CD4-positive, alpha-beta T cell treated with Interleukin-6 at 100 ng/mL for 8 hours (primary cell): Measurements from ENCODE around the gene CYP3A7.
"Not testable (repeated sequence)": the region's sequence is repeated elsewhere in the genome, so short reads cannot be mapped to it uniquely, and the experiment has no call there.

Experiments
- DNase-seq: peaks from one replicate; pipeline ENCODE4 v3.0.0-alpha.2; 2020; ENCODE audit warnings: mixed read lengths, low spot score

CYP3A7 gene

GRCh38 chr7:99699946-99700345 is 35.0 kb downstream of the CYP3A7 start:
- no peak for DNase-seq

GRCh38 chr7:99698867-99699730 is 35.9 kb downstream of the CYP3A7 start:
- not testable (repeated sequence) for DNase-seq

- no peak for DNase-seq
Observed at GRCh38 chr7:99694912-99695304, 40.1 kb downstream of the CYP3A7 start.

GRCh38 chr7:99694201-99694911 is 40.6 kb downstream of the CYP3A7 start:
- DNase-seq = no peak

- DNase-seq = no peak
Observed at GRCh38 chr7:99693427-99694200, 41.4 kb downstream of the CYP3A7 start.

GRCh38 chr7:99693100-99693426 is 41.9 kb downstream of the CYP3A7 start:
- no peak for DNase-seq

GRCh38 chr7:99692563-99692962 is 42.4 kb downstream of the CYP3A7 start:
- not testable (repeated sequence) for DNase-seq

GRCh38 chr7:99691658-99692057 is 43.3 kb downstream of the CYP3A7 start:
- not testable (repeated sequence) for DNase-seq

GRCh38 chr7:99690918-99691317 is 44.1 kb downstream of the CYP3A7 start:
- not testable (repeated sequence) for DNase-seq

- DNase-seq = not testable (repeated sequence)
Observed at GRCh38 chr7:99685871-99686608, 49.0 kb downstream of the CYP3A7 start.

- DNase-seq = no peak
Observed at GRCh38 chr7:99685129-99685758, 49.8 kb downstream of the CYP3A7 start.

GRCh38 chr7:99679400-99680191 is 55.4 kb downstream of the CYP3A7 start, which contains the start of gene CYP3A5:
Gene CYP3A5 (minus strand): TSS chr7:99679996. CDS start chr7:99679896, 100 bp downstream.
- no peak for DNase-seq

- no peak for DNase-seq
Observed at GRCh38 chr7:99679032-99679399, 56.0 kb downstream of the CYP3A7 start.

- no peak for DNase-seq
Observed at GRCh38 chr7:99677648-99678045, 57.3 kb downstream of the CYP3A7 start.

GRCh38 chr7:99677013-99677647 is 57.9 kb downstream of the CYP3A7 start:
- no peak for DNase-seq

- no peak for DNase-seq
Observed at GRCh38 chr7:99674995-99675742, 59.8 kb downstream of the CYP3A7 start.

- no peak for DNase-seq
Observed at GRCh38 chr7:99672573-99672972, 62.4 kb downstream of the CYP3A7 start.

- DNase-seq = no peak
Observed at GRCh38 chr7:99669782-99670181, 65.2 kb downstream of the CYP3A7 start.

GRCh38 chr7:99668541-99668940 is 66.5 kb downstream of the CYP3A7 start:
- no peak for DNase-seq
